CD4-positive, alpha-beta T cell treated with Interleukin-15 for 4 hours (primary cell): ENCODE measurements around the gene CCDC102A.
"Not testable (repeated sequence)": the region's sequence is repeated elsewhere in the genome, so short reads cannot be mapped to it uniquely, and the experiment has no call there.

Source experiments
- DNase-seq: peaks from one replicate; pipeline ENCODE4 v3.0.0-alpha.2; 2020; ENCODE audit warnings: low spot score

CCDC102A gene

DNA sequence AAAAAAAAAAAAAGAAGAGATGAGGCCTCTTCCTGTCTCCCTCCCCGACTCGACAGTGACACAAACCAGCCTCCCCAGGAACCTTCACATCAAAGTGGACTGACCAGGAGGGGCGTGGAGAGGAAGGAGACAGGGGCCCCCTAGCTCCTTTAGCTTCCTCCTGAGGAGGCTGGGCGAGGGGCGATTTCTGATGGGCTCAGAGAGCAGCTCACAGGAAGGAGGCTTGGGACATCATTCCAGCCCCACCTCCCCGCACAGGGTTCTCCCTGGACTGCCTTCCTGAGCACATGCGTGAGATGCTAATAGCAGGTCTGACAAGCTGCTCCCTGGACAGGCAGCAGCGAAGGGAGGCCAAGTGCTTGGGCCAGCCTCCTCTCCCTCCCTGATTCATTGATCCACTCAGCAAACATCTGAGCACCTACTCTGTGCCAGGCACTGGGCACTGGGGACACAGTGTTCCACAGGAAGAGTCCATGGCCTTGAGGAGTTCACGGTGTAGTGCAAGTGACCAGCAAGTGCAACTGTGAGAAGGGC, 35.7 kb downstream of the CCDC102A start:
- DNase-seq, result no peak

DNA sequence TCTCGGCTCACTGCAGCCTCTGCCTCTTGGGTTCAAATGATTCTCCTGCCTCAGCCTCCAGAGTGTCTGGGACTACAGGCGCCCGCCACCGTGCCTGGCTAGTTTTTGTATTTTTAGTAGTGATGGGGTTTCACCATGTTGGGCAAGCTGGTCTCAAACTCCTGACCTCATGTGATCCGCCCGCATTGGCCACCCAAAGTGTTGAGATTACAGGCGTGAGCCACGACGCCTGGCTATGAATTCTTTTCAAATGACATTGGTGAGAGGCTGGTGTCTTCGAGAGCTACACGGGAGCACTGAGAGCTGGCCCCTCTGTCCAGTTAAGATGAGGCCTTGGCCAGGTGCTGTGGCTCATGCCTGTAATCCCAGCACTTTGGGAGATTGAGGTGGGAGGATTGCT, 36.4 kb downstream of the CCDC102A start:
- DNase-seq, result not testable (repeated sequence)

GRCh38 chr16:57498031-57498430, 38.3 kb downstream of the CCDC102A start:
- no peak for DNase-seq

GRCh38 chr16:57497121-57497520, 39.2 kb downstream of the CCDC102A start:
- no peak for DNase-seq

- no peak for DNase-seq
Measured at GRCh38 chr16:57493767-57494166, 42.6 kb downstream of the CCDC102A start.

- DNase-seq, result no peak
Measured at GRCh38 chr16:57489229-57489628, 47.1 kb downstream of the CCDC102A start.

GRCh38 chr16:57486858-57487834, 49.2 kb downstream of the CCDC102A start:
- DNase-seq, result no peak

- peak; percentile 76 for DNase-seq
Measured at GRCh38 chr16:57485916-57486857, 50.2 kb downstream of the CCDC102A start, which contains the start of gene DOK4. TSS of gene DOK4 (minus strand) at chr16:57486493. CDS start at chr16:57479507, 6,986 bp downstream.

GRCh38 chr16:57485091-57485915, 51.1 kb downstream of the CCDC102A start:
- no peak for DNase-seq

- no peak for DNase-seq
Measured at GRCh38 chr16:57484515-57485005, 51.8 kb downstream of the CCDC102A start.

- no peak for DNase-seq
Measured at GRCh38 chr16:57483725-57484514, 52.5 kb downstream of the CCDC102A start.

DNA sequence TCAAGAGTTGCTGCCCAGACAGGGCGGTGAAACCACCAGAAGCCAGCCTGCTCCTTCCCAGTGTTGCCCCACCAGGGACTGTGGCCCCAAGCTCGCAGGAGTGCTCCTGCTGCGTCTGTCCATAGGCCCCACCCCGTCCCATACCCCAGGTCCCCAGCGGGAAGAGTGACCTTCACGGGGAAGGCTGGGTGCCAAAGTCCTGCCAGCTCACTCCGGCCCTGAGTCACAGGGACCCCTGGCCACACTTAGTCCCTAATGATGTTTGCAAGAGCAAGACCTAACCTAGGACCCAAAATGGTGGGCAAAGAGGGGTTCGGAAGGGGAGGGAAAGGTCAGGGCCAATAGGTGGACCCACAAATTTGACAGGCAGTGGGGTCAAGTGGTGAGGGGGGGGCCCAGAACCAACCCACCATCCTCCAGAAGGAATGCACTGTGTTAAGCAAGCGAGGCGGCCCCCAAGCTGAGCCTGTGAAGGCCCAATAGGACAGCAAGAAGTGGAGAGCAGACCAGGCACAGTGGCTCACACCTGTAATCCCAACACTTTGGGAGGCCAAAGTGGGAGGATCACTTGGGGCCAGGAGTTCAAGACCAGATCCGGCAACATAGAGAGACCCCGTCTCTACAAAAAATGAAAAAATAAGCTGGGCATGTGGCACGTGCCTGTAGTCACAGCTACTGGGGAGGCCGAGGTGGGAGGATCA, 53.4 kb downstream of the CCDC102A start:
- DNase-seq, result no peak

GRCh38 chr16:57481421-57481820, 55.0 kb downstream of the CCDC102A start:
- DNase-seq, result no peak

DNA sequence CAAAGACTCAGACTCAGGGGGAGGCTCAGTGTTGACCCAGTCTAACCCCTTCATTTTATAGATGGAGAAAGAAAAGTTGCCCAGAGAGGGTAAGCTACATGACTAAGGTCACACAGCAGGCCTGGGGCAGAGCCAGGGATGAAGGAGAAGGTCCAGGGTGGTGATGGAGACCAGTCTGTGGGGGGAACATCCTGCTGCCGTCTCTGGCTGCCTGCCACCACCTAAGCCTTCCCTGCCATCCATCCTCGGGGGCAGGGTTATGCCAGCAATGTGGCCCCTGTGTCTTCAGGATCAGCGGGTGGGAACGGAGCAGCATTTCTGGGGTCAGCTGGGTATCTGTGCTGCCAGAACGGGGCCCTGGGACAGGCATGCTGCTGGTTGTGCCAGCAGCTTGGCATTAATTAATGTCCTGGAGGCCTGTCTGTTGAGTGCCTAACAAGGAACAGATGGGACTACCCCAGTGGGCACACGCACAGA, 55.6 kb downstream of the CCDC102A start:
- DNase-seq, result no peak

- no peak for DNase-seq
Measured at GRCh38 chr16:57479976-57480753, 56.2 kb downstream of the CCDC102A start.

DNA sequence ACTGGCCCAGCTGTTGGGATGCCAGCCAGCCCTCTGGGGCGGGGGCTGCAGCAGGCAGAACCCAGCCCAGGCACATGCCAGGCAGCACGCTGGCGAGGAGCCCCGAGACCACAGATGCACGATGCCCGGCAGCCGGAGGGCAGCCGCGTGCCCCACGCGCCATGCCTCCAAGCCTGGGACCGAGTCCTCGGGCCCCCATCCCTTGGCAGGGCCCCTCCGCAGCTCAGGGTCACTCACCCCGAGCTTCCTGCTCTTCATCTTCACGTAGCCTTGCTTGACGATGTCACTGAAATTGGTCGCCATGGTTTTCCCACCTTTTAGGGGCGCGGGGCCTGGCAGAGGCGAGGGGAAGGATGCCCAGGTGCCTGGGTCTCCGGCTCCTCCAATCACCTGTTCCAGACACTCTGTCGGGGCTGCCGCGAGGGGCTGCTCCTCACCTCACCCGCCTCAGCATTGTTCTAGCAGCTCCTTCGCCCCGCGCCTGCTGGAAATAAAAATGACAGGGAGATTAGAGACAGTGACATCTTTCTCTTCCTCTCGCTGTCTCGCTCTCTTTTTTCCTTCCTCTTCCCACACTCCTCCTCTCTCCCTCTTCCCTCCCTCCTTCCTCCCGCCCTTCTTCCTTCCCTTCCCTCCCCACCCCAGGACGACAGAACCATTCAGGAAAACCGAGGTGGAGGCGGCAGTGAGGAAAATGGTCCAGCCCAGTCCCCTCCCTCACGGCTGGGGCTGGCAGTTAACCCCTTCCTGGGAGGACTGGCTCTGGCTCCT, 57.0 kb downstream of the CCDC102A start:
- DNase-seq, result no peak

- no peak for DNase-seq
Measured at GRCh38 chr16:57478396-57479204, 57.8 kb downstream of the CCDC102A start.
